Thoracic aorta (tissue), 2 donors: ENCODE results near the gene CEP112. TPM values are rescaled to one million over a fixed set of nuclear protein-coding genes. Genes with fewer than 3 reads are reported as not detected.
A peak's percentile ranks its signal among the peaks of the same experiment; 100 is the strongest.

Experiments used
- ATAC-seq: fragments of 150-250 bp; one replicate; pipeline ENCODE4 v1.8.0; 2017; ENCODE audit warnings: low read depth; ENCODE audit not compliant: insufficient number of reproducible peaks, low FRiP score
- DNase-seq: peaks from one replicate; pipeline ENCODE4 v3.0.0-alpha.2; 2020; ENCODE audit warnings: low spot score
- H3K27ac ChIP-seq, 2 donors: fragments of 200-600 bp; sonication (generic); 1 replicate in 1 of 2; 2 replicates in 1 of 2; pipeline ENCODE4 v1.5.1; 2016; ENCODE audit warnings: mild to moderate bottlenecking in 2 of 2, moderate library complexity in 2 of 2
- H3K27me3 ChIP-seq: fragments of 200-600 bp; sonication (generic); replicated peaks from 2 replicates; pipeline ENCODE4 v1.6.0; 2016; ENCODE audit warnings: mild to moderate bottlenecking; ENCODE audit not compliant: insufficient read depth
- H3K36me3 ChIP-seq: fragments of 200-600 bp; sonication (generic); one replicate; pipeline ENCODE4 v1.5.1; 2016
- H3K4me1 ChIP-seq, 2 donors: fragments of 200-600 bp; sonication (generic); 1 replicate in 1 of 2; 2 replicates in 1 of 2; pipeline versions ENCODE4 v1.5.1 to v1.6.0; 2016; ENCODE audit warnings: low read depth in 2 of 2, mild to moderate bottlenecking in 1 of 2; ENCODE audit not compliant: control insufficient read depth in 1 of 2
- H3K4me3 ChIP-seq: fragments of 200-600 bp; sonication (generic); 2 replicates; pipeline ENCODE4 v1.5.1; 2016; ENCODE audit warnings: mild to moderate bottlenecking
- H3K9me3 ChIP-seq: fragments of 200-600 bp; sonication (generic); 2 replicates; pipeline ENCODE4 v1.5.1; 2016
- CTCF ChIP-seq: fragments of 200-600 bp; sonication (generic); IDR thresholded peaks from one replicate; pipeline ENCODE4 v1.5.1; 2019; ENCODE audit warnings: antibody characterized with exemption
- total RNA-seq, 2 donors: library from RNA; depleted of rRNA; stranded (reverse); fragments of >200 nt; gene quantifications; one replicate each; pipeline versions ENCODE4 v1.1.0 to v1.2.3, GENCODE V29; 2016

CEP112 gene
- total RNA-seq, 2 donors from 2014 or later, result 13.4 to 19.0 TPM

- ATAC-seq (no peak), DNase-seq (no peak)
- no peak overlapping the region for H3K4me3 ChIP-seq
- H3K4me1 ChIP-seq, result no peaks in the 10 kb centered on the region
- H3K27me3 ChIP-seq, result no peaks in the 10 kb centered on the region
- TF ChIP-seq CTCF, result no peak
- H3K9me3 ChIP-seq, result peaks cover 18% of the 10 kb centered on the region
- H3K27ac ChIP-seq, result no peak overlapping the region
- H3K36me3 ChIP-seq, result no peaks in the 10 kb centered on the region
Observed at GRCh38 chr17:65797809-65798208, 394.1 kb downstream of the CEP112 start.

- ATAC-seq, result no peak
- TF ChIP-seq CTCF, result no peak
- no peaks in the 10 kb centered on the region for H3K36me3 ChIP-seq
- H3K4me1 ChIP-seq, result no peaks in the 10 kb centered on the region
- H3K4me3 ChIP-seq, result no peak overlapping the region
- DNase-seq, result no peak
- H3K27ac ChIP-seq, result no peak overlapping the region
- H3K27me3 ChIP-seq, result no peaks in the 10 kb centered on the region
- peaks cover 13% of the 10 kb centered on the region for H3K9me3 ChIP-seq
Observed at GRCh38 chr17:65797101-65797500, 394.8 kb downstream of the CEP112 start.

- H3K4me1 ChIP-seq, result no peaks in the 10 kb centered on the region
- no peaks in the 10 kb centered on the region for H3K9me3 ChIP-seq
- H3K27me3 ChIP-seq, result no peaks in the 10 kb centered on the region
- no peak for DNase-seq
- H3K27ac ChIP-seq, result no peak overlapping the region
- H3K4me3 ChIP-seq, result no peak overlapping the region
- peak; percentile 23 for TF ChIP-seq CTCF
- no peak for ATAC-seq
- H3K36me3 ChIP-seq, result no peaks in the 10 kb centered on the region
Observed at GRCh38 chr17:65794572-65794971, 397.4 kb downstream of the CEP112 start.

- DNase-seq (no peak), ATAC-seq (no peak)
- TF ChIP-seq CTCF, result no peak
Observed at GRCh38 chr17:65790241-65790640, 401.7 kb downstream of the CEP112 start.

GRCh38 chr17:65787503-65787902 is 404.4 kb downstream of the CEP112 start:
- Histone ChIP-seq H3K27me3 (no peaks in the 10 kb centered on the region), H3K36me3 (no peaks in the 10 kb centered on the region), H3K9me3 (no peaks in the 10 kb centered on the region), H3K4me1 (peaks cover 19 to 27% of the 10 kb centered on the region in 2 donors), H3K4me3 (no peak overlapping the region), H3K27ac (no peak overlapping the region)
- ATAC-seq (no peak), DNase-seq (no peak)
- no peak for TF ChIP-seq CTCF

More at GRCh38 chr17:65790241-65790640, 401.7 kb downstream of the CEP112 start:
- Histone ChIP-seq H3K4me1 (peaks cover 6 to 13% of the 10 kb centered on the region in 2 donors), H3K27ac (no peak overlapping the region), H3K4me3 (no peak overlapping the region), H3K36me3 (no peaks in the 10 kb centered on the region), H3K27me3 (no peaks in the 10 kb centered on the region), H3K9me3 (no peaks in the 10 kb centered on the region)
